Central memory CD8-positive, alpha-beta T cell (primary cell): ENCODE data around the gene PPFIA3.
"Not testable (repeated sequence)": the region's sequence is repeated elsewhere in the genome, so short reads cannot be mapped to it uniquely, and the experiment has no call there.

ENCODE experiments used
- ATAC-seq: fragments of 150-1000 bp; cut with Tn5 transposase; replicated peaks from 2 replicates; pipeline ENCODE4 v1.10.0; 2022; ENCODE audit warnings: mild to moderate bottlenecking, moderate FRiP score, moderate number of reproducible peaks; ENCODE audit not compliant: poor library complexity, severe bottlenecking; ENCODE audit errors: extremely low read depth
- DNase-seq, 2 donors: peaks; one replicate each; pipeline ENCODE4 v3.0.0; 2021; ENCODE audit warnings: low spot score in 2 of 2
- H3K27ac Mint-ChIP-seq: one replicate; pipeline ENCODE4 v1.8.0; 2022; ENCODE audit warnings: low read depth, mild to moderate bottlenecking, moderate library complexity, mixed read lengths
- H3K27me3 Mint-ChIP-seq: one replicate; pipeline ENCODE4 v1.8.0; 2022; ENCODE audit warnings: mixed read lengths
- H3K36me3 Mint-ChIP-seq: one replicate; pipeline ENCODE4 v1.8.0; 2022; ENCODE audit warnings: mild to moderate bottlenecking, moderate library complexity, mixed read lengths; ENCODE audit not compliant: insufficient read depth
- H3K4me1 Mint-ChIP-seq: one replicate; pipeline ENCODE4 v1.8.0; 2022; ENCODE audit warnings: mixed read lengths
- H3K4me3 Mint-ChIP-seq: one replicate; pipeline ENCODE4 v1.8.0; 2022; ENCODE audit warnings: mild to moderate bottlenecking, moderate library complexity, mixed read lengths
- H3K9me3 Mint-ChIP-seq: one replicate; pipeline ENCODE4 v1.8.0; 2022; ENCODE audit warnings: mixed read lengths

Gene PPFIA3

GRCh38 chr19:49120868-49121267 is 1.5 kb downstream of the PPFIA3 start:
- ATAC-seq, result no peak
- H3K9me3 Mint-ChIP-seq, result no peaks in the 10 kb centered on the region
- peaks cover 12% of the 10 kb centered on the region for H3K36me3 Mint-ChIP-seq
- peak overlapping the region; percentile 54 for H3K27ac Mint-ChIP-seq
- peak overlapping the region; percentile 78 for H3K4me3 Mint-ChIP-seq
- no peak for DNase-seq
- H3K27me3 Mint-ChIP-seq, result no peaks in the 10 kb centered on the region
- peaks cover 30% of the 10 kb centered on the region for H3K4me1 Mint-ChIP-seq

GRCh38 chr19:49121841-49122240 is 2.5 kb downstream of the PPFIA3 start:
- H3K9me3 Mint-ChIP-seq, DNase-seq, H3K4me3 Mint-ChIP-seq, H3K36me3 Mint-ChIP-seq, H3K27ac Mint-ChIP-seq, ATAC-seq, H3K27me3 Mint-ChIP-seq: not testable (repeated sequence)
- H3K4me1 Mint-ChIP-seq, result peaks cover 24% of the 10 kb centered on the region

- H3K36me3 Mint-ChIP-seq, DNase-seq, H3K4me3 Mint-ChIP-seq, H3K27ac Mint-ChIP-seq, ATAC-seq, H3K27me3 Mint-ChIP-seq, H3K9me3 Mint-ChIP-seq: not testable (repeated sequence)
- peaks cover 19% of the 10 kb centered on the region for H3K4me1 Mint-ChIP-seq
Observed at GRCh38 chr19:49123285-49123684, 3.9 kb downstream of the PPFIA3 start.

- Mint-ChIP-seq H3K4me3 (no peak overlapping the region), H3K36me3 (peaks cover 2% of the 10 kb centered on the region), H3K27me3 (no peaks in the 10 kb centered on the region), H3K27ac (no peak overlapping the region), H3K9me3 (no peaks in the 10 kb centered on the region), H3K4me1 (peaks cover 22% of the 10 kb centered on the region)
- DNase-seq, result no peak
- ATAC-seq, result no peak
Observed at GRCh38 chr19:49125025-49125731, 5.8 kb downstream of the PPFIA3 start.

- Mint-ChIP-seq H3K27ac (no peak overlapping the region), H3K9me3 (no peaks in the 10 kb centered on the region), H3K36me3 (no peaks in the 10 kb centered on the region), H3K4me3 (peak overlapping the region; percentile 6), H3K4me1 (peaks cover 12% of the 10 kb centered on the region), H3K27me3 (no peaks in the 10 kb centered on the region)
- ATAC-seq, result no peak
- no peak for DNase-seq
Observed at GRCh38 chr19:49126575-49126974, 7.2 kb downstream of the PPFIA3 start.

GRCh38 chr19:49127225-49127624 is 7.9 kb downstream of the PPFIA3 start:
- Mint-ChIP-seq H3K4me3 (peak overlapping the region; percentile 6), H3K4me1 (peaks cover 12% of the 10 kb centered on the region)
- not testable (repeated sequence) for DNase-seq, H3K27ac Mint-ChIP-seq, ATAC-seq, H3K27me3 Mint-ChIP-seq, H3K36me3 Mint-ChIP-seq, H3K9me3 Mint-ChIP-seq

- DNase-seq, result peak; percentile 93 to 95
- Mint-ChIP-seq H3K27ac (peak overlapping the region; percentile 89), H3K9me3 (no peaks in the 10 kb centered on the region), H3K27me3 (no peaks in the 10 kb centered on the region), H3K4me1 (peaks cover 16% of the 10 kb centered on the region), H3K36me3 (no peaks in the 10 kb centered on the region), H3K4me3 (peak overlapping the region; percentile 79)
- ATAC-seq, result peak; percentile 90
Observed at GRCh38 chr19:49127674-49128544, 8.6 kb downstream of the PPFIA3 start.

GRCh38 chr19:49128545-49129237 is 9.3 kb downstream of the PPFIA3 start:
- ATAC-seq, result no peak
- H3K36me3 Mint-ChIP-seq, result no peaks in the 10 kb centered on the region
- H3K4me3 Mint-ChIP-seq, result peak overlapping the region; percentile 79
- H3K4me1 Mint-ChIP-seq, result peaks cover 24% of the 10 kb centered on the region
- DNase-seq, result no peak
- H3K9me3 Mint-ChIP-seq, result no peaks in the 10 kb centered on the region
- H3K27me3 Mint-ChIP-seq, result peaks cover 4% of the 10 kb centered on the region
- H3K27ac Mint-ChIP-seq, result peak overlapping the region; percentile 89

- peaks cover 29% of the 10 kb centered on the region for H3K4me1 Mint-ChIP-seq
- no peak overlapping the region for H3K4me3 Mint-ChIP-seq
- no peak for DNase-seq
Observed at GRCh38 chr19:49129238-49129583, 9.9 kb downstream of the PPFIA3 start.

GRCh38 chr19:49130325-49130724 is 11.0 kb downstream of the PPFIA3 start:
- no peak for DNase-seq
- Mint-ChIP-seq H3K27ac (no peak overlapping the region), H3K36me3 (no peaks in the 10 kb centered on the region), H3K4me1 (peaks cover 29% of the 10 kb centered on the region), H3K4me3 (no peak overlapping the region), H3K27me3 (peaks cover 16% of the 10 kb centered on the region), H3K9me3 (no peaks in the 10 kb centered on the region)
- ATAC-seq, result no peak

More at GRCh38 chr19:49129238-49129583, 9.9 kb downstream of the PPFIA3 start:
- H3K9me3 Mint-ChIP-seq, result no peaks in the 10 kb centered on the region
- no peak overlapping the region for H3K27ac Mint-ChIP-seq
- peaks cover 9% of the 10 kb centered on the region for H3K27me3 Mint-ChIP-seq
- no peak for ATAC-seq
- H3K36me3 Mint-ChIP-seq, result no peaks in the 10 kb centered on the region

GRCh38 chr19:49132974-49133609 is 13.7 kb downstream of the PPFIA3 start:
- ATAC-seq (peak; percentile 10), DNase-seq (no peak)
- Mint-ChIP-seq H3K36me3 (no peaks in the 10 kb centered on the region), H3K4me3 (peak overlapping the region; percentile 50), H3K9me3 (no peaks in the 10 kb centered on the region), H3K27ac (peak overlapping the region; percentile 44), H3K27me3 (peaks cover 16% of the 10 kb centered on the region), H3K4me1 (peaks cover 26% of the 10 kb centered on the region)
